ENCODE measurements around the gene ISG20L2. TPM values are rescaled to one million over a fixed set of nuclear protein-coding genes. Genes with fewer than 3 reads are reported as not detected.

ISG20L2 gene
- total RNA-seq, 5 donors from 2014 or later (not counting 1 experiment from before 2014, with no cell fraction given) = 35.3 to 63.7 (median 44.3) TPM

GRCh38 chr1:156743367-156744302 is 15.1 kb upstream of the ISG20L2 start:
- Histone ChIP-seq H3K27me3 (replicated peaks in 1 of 2; ENCODE audit: control insufficient read depth in 2 of 2, extremely low read depth in 1 of 2, insufficient read depth in 2 of 2, low read length in 1 of 2) (no peaks in the 10 kb centered on the region), H3K4me1 (ENCODE audit: control insufficient read depth in 1 of 2, extremely low read depth in 1 of 2, insufficient read depth in 2 of 2, low read length in 2 of 2) (peaks cover 33 to 44% of the 10 kb centered on the region in 2 experiments), H3K4me3 (ENCODE audit: control insufficient read depth in 1 of 2, extremely low read depth in 1 of 2, low read length in 1 of 2) (no peak overlapping the region), H3K36me3 (ENCODE audit: control insufficient read depth in 2 of 2, extremely low read depth in 1 of 2, insufficient read depth in 1 of 2, low read length in 1 of 2) (peaks cover 14 to 26% of the 10 kb centered on the region in 2 donors), H3K9me3 (no peaks in the 10 kb centered on the region), H3K27ac (ENCODE audit: low read length) (no peak overlapping the region)
- DNase-seq = no peak
- Mint-ChIP-seq H3K36me3 (peaks cover 33% of the 10 kb centered on the region), H3K27me3 (no peaks in the 10 kb centered on the region), H3K27ac (peak overlapping the region; percentile 16 to 50), H3K9me3 (peaks cover 0 to 3% (median 0%) of the 10 kb centered on the region in 3 donors), H3K4me1 (peaks cover 63 to 66% (median 64%) of the 10 kb centered on the region in 3 donors), H3K4me3 (no peak overlapping the region)
- WGBS (ENCODE audit: insufficient coverage) = 98% methylated on average over 9 of the region's 14 CpGs
- POLR2A ChIA-PET = no interaction called here
- no peak for ATAC-seq (replicated peaks in 1 of 4)
- CTCF ChIA-PET = interaction anchor here in 1 of 2 donors (1.5 kb wide), 1 partner anchor 18 kb away, joined by 3 read pairs; no protein-coding TSS in a partner anchor

GRCh38 chr1:156742801-156743200 is 14.2 kb upstream of the ISG20L2 start:
- Mint-ChIP-seq H3K27ac (peak overlapping the region; percentile 39 to 43), H3K27me3 (no peaks in the 10 kb centered on the region)
- H3K9me3 ChIP-seq = no peaks in the 10 kb centered on the region

GRCh38 chr1:156742017-156742416 is 13.5 kb upstream of the ISG20L2 start:
- peaks cover 16 to 32% of the 10 kb centered on the region in 2 donors for H3K36me3 ChIP-seq (ENCODE audit: control insufficient read depth in 2 of 2, extremely low read depth in 1 of 2, insufficient read depth in 1 of 2, low read length in 1 of 2)
- peak overlapping the region; percentile 98 to 99 for H3K27ac Mint-ChIP-seq
- no peaks in the 10 kb centered on the region for H3K27me3 Mint-ChIP-seq
- H3K4me1 ChIP-seq (ENCODE audit: control insufficient read depth in 1 of 2, extremely low read depth in 1 of 2, insufficient read depth in 2 of 2, low read length in 2 of 2) = peaks cover 22 to 28% of the 10 kb centered on the region in 2 experiments
- no peak for DNase-seq
- no peaks in the 10 kb centered on the region for H3K27me3 ChIP-seq (replicated peaks in 1 of 2; ENCODE audit: control insufficient read depth in 2 of 2, extremely low read depth in 1 of 2, insufficient read depth in 2 of 2, low read length in 1 of 2)
- no peak for ATAC-seq (replicated peaks in 1 of 4)
- ChIA-PET CTCF (interaction anchor here in 1 of 2 donors (0.5 to 1.9 kb wide), 2 partner anchors 9 to 15 kb away, joined by 6 to 43 read pairs; partner anchors contain the start of genes HDGF, ISG20L2 and METTL25B), POLR2A (interaction anchor here (0.6 kb wide), 2 partner anchors 105 to 149 kb away, joined by 3 to 7 read pairs; no protein-coding TSS in a partner anchor)
- no peaks in the 10 kb centered on the region for H3K9me3 ChIP-seq
- peaks cover 33% of the 10 kb centered on the region for H3K36me3 Mint-ChIP-seq
- H3K4me3 ChIP-seq (ENCODE audit: control insufficient read depth in 1 of 2, extremely low read depth in 1 of 2, low read length in 1 of 2) = no peak overlapping the region
- peak overlapping the region in 2 of 3 donors; percentile 96 to 99 for H3K4me3 Mint-ChIP-seq
- peak overlapping the region; percentile 89 for H3K27ac ChIP-seq (ENCODE audit: low read length)
- H3K9me3 Mint-ChIP-seq = peaks cover 0 to 3% (median 0%) of the 10 kb centered on the region in 3 donors
- no CpG with 5 or more reads among the region's 3 CpGs for WGBS (ENCODE audit: insufficient coverage)
- peaks cover 52 to 56% (median 52%) of the 10 kb centered on the region in 3 donors for H3K4me1 Mint-ChIP-seq

More at GRCh38 chr1:156742801-156743200, 14.2 kb upstream of the ISG20L2 start:
- WGBS (ENCODE audit: insufficient coverage) = 100% methylated on average over 1 of the region's 4 CpGs
- Mint-ChIP-seq H3K4me3 (no peak overlapping the region), H3K4me1 (peaks cover 59 to 62% (median 59%) of the 10 kb centered on the region in 3 donors), H3K36me3 (peaks cover 33% of the 10 kb centered on the region), H3K9me3 (peaks cover 0 to 3% (median 0%) of the 10 kb centered on the region in 3 donors)
- no peaks in the 10 kb centered on the region for H3K27me3 ChIP-seq (replicated peaks in 1 of 2; ENCODE audit: control insufficient read depth in 2 of 2, extremely low read depth in 1 of 2, insufficient read depth in 2 of 2, low read length in 1 of 2)
- H3K4me3 ChIP-seq (ENCODE audit: control insufficient read depth in 1 of 2, extremely low read depth in 1 of 2, low read length in 1 of 2) = no peak overlapping the region
- no peak for ATAC-seq (replicated peaks in 1 of 4)
- peaks cover 16 to 26% of the 10 kb centered on the region in 2 donors for H3K36me3 ChIP-seq (ENCODE audit: control insufficient read depth in 2 of 2, extremely low read depth in 1 of 2, insufficient read depth in 1 of 2, low read length in 1 of 2)
- peaks cover 25 to 36% of the 10 kb centered on the region in 2 experiments for H3K4me1 ChIP-seq (ENCODE audit: control insufficient read depth in 1 of 2, extremely low read depth in 1 of 2, insufficient read depth in 2 of 2, low read length in 2 of 2)
- ChIA-PET CTCF (interaction anchor here in 1 of 2 donors (1.5 kb wide), 1 partner anchor 17 kb away, joined by 3 read pairs; no protein-coding TSS in a partner anchor), POLR2A (interaction anchor here in 1 of 2 donors (0.6 kb wide), 1 partner anchor 54 kb away, joined by 3 read pairs; no protein-coding TSS in a partner anchor)
- DNase-seq = no peak
- H3K27ac ChIP-seq (ENCODE audit: low read length) = no peak overlapping the region

DNA sequence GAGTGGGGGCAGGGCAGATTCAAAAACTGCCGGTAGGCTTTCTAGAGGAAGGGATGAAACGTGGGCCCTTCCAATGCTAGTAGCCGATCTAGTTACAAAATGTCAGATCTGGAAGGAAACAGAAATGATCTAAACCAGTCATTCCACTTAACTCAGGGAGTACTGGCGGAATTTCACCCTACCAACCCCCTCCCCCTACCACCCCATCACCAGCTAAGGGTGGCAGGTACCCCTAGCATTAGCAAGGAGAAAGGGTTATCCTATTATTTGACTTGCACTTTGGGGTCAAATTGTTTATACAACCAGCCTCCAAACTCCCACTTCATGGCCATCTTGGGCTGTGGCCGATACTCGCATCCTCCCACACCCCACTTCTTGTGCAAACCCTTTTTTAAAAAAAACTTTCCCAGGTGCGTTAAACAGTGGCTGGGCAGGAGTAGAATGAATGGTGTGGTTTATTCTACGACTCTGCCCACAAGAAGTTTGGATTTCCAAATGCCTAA is 13.0 kb upstream of the ISG20L2 start:
- Mint-ChIP-seq H3K9me3 (peaks cover 0 to 3% (median 0%) of the 10 kb centered on the region in 3 donors), H3K27me3 (no peaks in the 10 kb centered on the region), H3K4me3 (peak overlapping the region; percentile 96 to 99 (median 97)), H3K36me3 (peaks cover 33% of the 10 kb centered on the region), H3K27ac (peak overlapping the region; percentile 98 to 99), H3K4me1 (peaks cover 48 to 51% (median 48%) of the 10 kb centered on the region in 3 donors)
- Histone ChIP-seq H3K9me3 (no peaks in the 10 kb centered on the region), H3K36me3 (ENCODE audit: control insufficient read depth in 2 of 2, extremely low read depth in 1 of 2, insufficient read depth in 1 of 2, low read length in 1 of 2) (peaks cover 16 to 36% of the 10 kb centered on the region in 2 donors), H3K27me3 (replicated peaks in 1 of 2; ENCODE audit: control insufficient read depth in 2 of 2, extremely low read depth in 1 of 2, insufficient read depth in 2 of 2, low read length in 1 of 2) (no peaks in the 10 kb centered on the region), H3K4me3 (ENCODE audit: control insufficient read depth in 1 of 2, extremely low read depth in 1 of 2, low read length in 1 of 2) (peak overlapping the region; percentile 25 to 29), H3K27ac (ENCODE audit: low read length) (peak overlapping the region; percentile 89), H3K4me1 (ENCODE audit: control insufficient read depth in 1 of 2, extremely low read depth in 1 of 2, insufficient read depth in 2 of 2, low read length in 2 of 2) (peaks cover 18 to 23% of the 10 kb centered on the region in 2 experiments)
- ChIA-PET CTCF (interaction anchor here in 1 of 2 donors (0.5 to 1.9 kb wide), 8 partner anchors 10 to 459 kb away, joined by 3 to 43 read pairs (median 6); partner anchors contain the start of genes HDGF, ISG20L2, METTL25B and PRCC), POLR2A (interaction anchor here (0.5 to 1.7 kb wide), 12 partner anchors 10 to 764 kb away, joined by 3 to 29 read pairs (median 6); partner anchors contain the start of genes ISG20L2 (in 2 of the 2), METTL25B (in 2 of the 2), HDGF (in 1 of the 2) and PRCC (in 1 of the 2))
- ATAC-seq (replicated peaks in 1 of 4) (no peak), DNase-seq (no peak)
- WGBS (ENCODE audit: insufficient coverage) = 60% methylated on average over 1 of the region's 8 CpGs

- CTCF ChIA-PET = interaction anchor here in 1 of 2 donors (0.6 to 1.9 kb wide), 8 partner anchors 10 to 458 kb away, joined by 3 to 43 read pairs (median 6); partner anchors contain the start of genes CRABP2, HDGF, ISG20L2 and METTL25B
- Histone ChIP-seq H3K4me1 (ENCODE audit: control insufficient read depth in 1 of 2, extremely low read depth in 1 of 2, insufficient read depth in 2 of 2, low read length in 2 of 2) (peaks cover 13 to 17% of the 10 kb centered on the region in 2 experiments), H3K9me3 (no peaks in the 10 kb centered on the region), H3K36me3 (ENCODE audit: control insufficient read depth in 2 of 2, extremely low read depth in 1 of 2, insufficient read depth in 1 of 2, low read length in 1 of 2) (peaks cover 16 to 40% of the 10 kb centered on the region in 2 donors), H3K27me3 (replicated peaks in 1 of 2; ENCODE audit: control insufficient read depth in 2 of 2, extremely low read depth in 1 of 2, insufficient read depth in 2 of 2, low read length in 1 of 2) (no peaks in the 10 kb centered on the region), H3K4me3 (ENCODE audit: control insufficient read depth in 1 of 2, extremely low read depth in 1 of 2, low read length in 1 of 2) (peak within 1 kb of the TSS; percentile 58 to 70), H3K27ac (ENCODE audit: low read length) (peak within 1 kb of the TSS; percentile 89)
- ATAC-seq (replicated peaks in 1 of 4) (peak; percentile 89 to 93 (median 91)), DNase-seq (peak; percentile 85 to 99 (median 97))
- POLR2A ChIA-PET = interaction anchor here (0.5 to 1.7 kb wide), 10 partner anchors 11 to 763 kb away, joined by 3 to 29 read pairs (median 6); partner anchors contain the start of genes ISG20L2 (in 2 of the 2), METTL25B (in 2 of the 2), HDGF (in 1 of the 2) and PRCC (in 1 of the 2)
- peak within 1 kb of the TSS; percentile 96 to 99 (median 97) for H3K4me3 Mint-ChIP-seq
- WGBS (ENCODE audit: insufficient coverage) = 0% methylated on average over 26 of the region's 38 CpGs
- H3K4me1 Mint-ChIP-seq = peaks cover 42 to 45% (median 42%) of the 10 kb centered on the region in 3 donors
- peaks cover 32% of the 10 kb centered on the region for H3K36me3 Mint-ChIP-seq
- peak within 1 kb of the TSS; percentile 98 to 99 for H3K27ac Mint-ChIP-seq
- H3K27me3 Mint-ChIP-seq = no peaks in the 10 kb centered on the region
- peaks cover 0 to 3% (median 0%) of the 10 kb centered on the region in 3 donors for H3K9me3 Mint-ChIP-seq
Measured at GRCh38 chr1:156740741-156741480, 12.3 kb upstream of the ISG20L2 start, which contains the start of gene MRPL24. TSS of gene MRPL24 (minus strand) at chr1:156741088. CDS start at chr1:156738704, 2,384 bp downstream.

Measured in T-cell (primary cell).